Heart right ventricle (tissue), 16 donors: ENCODE results near the gene OR4D9. TPM values are rescaled to one million over a fixed set of nuclear protein-coding genes. Genes with fewer than 3 reads are reported as not detected.

Source experiments
- ATAC-seq, 8 donors: fragments of 200-7000 bp; cut with Tn5 transposase; one replicate each; pipeline ENCODE4 v1.9.1; 2020; ENCODE audit warnings: mild to moderate bottlenecking in 8 of 8, moderate library complexity in 8 of 8, moderate number of reproducible peaks in 1 of 8
- DNase-seq, 2 donors: peaks; one replicate each; pipeline ENCODE4 v3.0.0-alpha.2; 2020
- H3K27ac ChIP-seq, 10 donors: fragments of 200-600 bp; sonication (generic) in 2 of 10; one replicate each; pipeline versions ENCODE4 v1.5.0 to v1.8.0; 2020 to 2022; ENCODE audit warnings: mild to moderate bottlenecking in 3 of 10
- H3K27me3 ChIP-seq, 7 donors: fragments of 200-600 bp; one replicate each; pipeline ENCODE4 v1.8.0; 2021 to 2022; ENCODE audit warnings: mild to moderate bottlenecking in 2 of 7
- H3K36me3 ChIP-seq, 9 donors: fragments of 200-600 bp; sonication (generic) in 1 of 9; one replicate each; pipeline versions ENCODE4 v1.5.0 to v1.8.0; 2020 to 2022; ENCODE audit warnings: mild to moderate bottlenecking in 2 of 9
- H3K4me1 ChIP-seq, 9 donors: fragments of 200-600 bp; sonication (generic) in 1 of 9; one replicate each; pipeline versions ENCODE4 v1.5.0 to v1.8.0; 2020 to 2022; ENCODE audit warnings: mild to moderate bottlenecking in 4 of 9
- H3K4me3 ChIP-seq, 10 donors: fragments of 200-600 bp; sonication (generic) in 2 of 10; one replicate each; pipeline versions ENCODE4 v1.5.0 to v1.8.0; 2020 to 2022; ENCODE audit warnings: mild to moderate bottlenecking in 7 of 10, moderate library complexity in 2 of 10
- H3K9me3 ChIP-seq, 11 donors: fragments of 200-600 bp in 10 of 11; sonication (generic) in 2 of 11; one replicate each; pipeline versions ENCODE4 v1.5.0 to v1.8.0; 2013 to 2022; ENCODE audit warnings: mild to moderate bottlenecking in 2 of 11, control low read depth in 1 of 11, moderate library complexity in 1 of 11
- CTCF ChIP-seq, 9 donors: fragments of 200-600 bp; sonication (generic) in 2 of 9; IDR thresholded peaks; one replicate each; pipeline versions ENCODE4 v1.5.0 to v1.8.0; 2021 to 2022; ENCODE audit warnings: antibody characterized with exemption in 9 of 9, mild to moderate bottlenecking in 5 of 9, moderate library complexity in 1 of 9
- WGBS, 2 donors: extraction: QIAGEN DNeasy Blood & Tissue Kit; methylation state at CpG; one replicate each; pipeline ENCODE4 v1.1.7; 2013; ENCODE audit warnings: inconsistent platforms in 1 of 2; 5-methylcytosine and 5-hydroxymethylcytosine counted together
- intact Hi-C, 10 donors: fragments of 100-400 bp; cut with DNase I; formaldehyde crosslinking; loops; one replicate each; pipeline versions ENCODE4 v1.11.1 to v1.14.2; 2022
- polyA plus RNA-seq, 2 donors: library from polyadenylated mRNA; stranded (reverse); fragments of 200-250 nt; gene quantifications; one replicate each; pipeline ENCODE4 v1.2.3, GENCODE V29; 2013
- total RNA-seq, 10 donors: library from RNA; stranded (reverse); fragmentation: NEBNext Ultra II Directional in 3 of 10; extraction: Animal tissue kit (Norgen Biotek cat#: 25700) in 3 of 10; gene quantifications; one replicate each; pipeline versions ENCODE4 v1.2.1 to v1.2.4, GENCODE V29; 2021 to 2023
- donor health status: Arrhythmogenic right ventricular cardiomyopathy.
- donor health status: ischemic (EF 13 %, LVEDD 7.1; RV severe dilation, severe dysfunction).
- donor health status: healthy with polysubstance abuse.
- donor health status: DM: no; HTN: yes; CAD: no.
- donor health status: DM: no; HTN: no; CAD: no.
- donor health status: ischemic (EF 25% LVEDD 6.9; RV normal size, moderate dysfunction).
- donor health status: ischemic (EF 25% LVEDD 5.7; RV mildly dilated, moderate dysfunction).
- donor health status: healthy.
- donor health status: DM: yes; HTN: yes; CAD: no.
- donor health status: Ischemic cardiomyopathy.
- donor health status: ischemic (EF 35%, LVEDD 5.7; RV mildly dilated, moderate dysfunction).
- donor health status: nonischemic (EF 11% LVEDD 7.7; RV severe dilation, severe dysfunction).
- donor health status: DM: yes; HTN: yes; CAD: no.
- donor health status: PGD.
- donor health status: ischemic (EF 29% LVEDD 5.4; RV normal size, mild dysfunction).
- donor health status: nonischemic (EF 23%, LVEDD 6.1; RV moderate dilation, normal function).

OR4D9 gene
- total and polyA plus RNA-seq, 12 donors: not detected

GRCh38 chr11:59550842-59551658 is 39.7 kb downstream of the OR4D9 start:
- intact Hi-C loops: loop anchor here in 4 of 10 donors (5.0 to 10.0 kb wide), 4 partner anchors 66 to 976 kb away; partner anchors contain the start of genes PATL1 (in 3 of the 4), LPXN (in 1 of the 4), OSBP (in 1 of the 4) and ZFP91 (in 1 of the 4)
- ATAC-seq (peak; percentile 69 to 87 (median 82)), DNase-seq (peak; percentile 55 to 77)
- TF ChIP-seq CTCF (IDR thresholded peaks at IDR 0.05): no peak
- peak overlapping the region; percentile 37 to 85 (median 78) for H3K27ac ChIP-seq
- H3K4me3 ChIP-seq: peak overlapping the region; percentile 2 to 61 (median 50)
- peaks cover 0 to 46% (median 15%) of the 10 kb centered on the region in 9 donors for H3K4me1 ChIP-seq
- H3K9me3 ChIP-seq: no peaks in the 10 kb centered on the region
- WGBS, 2 donors: 1% methylated on average over 34 of the region's 34 CpGs
- no peaks in the 10 kb centered on the region for H3K27me3 ChIP-seq
- no peaks in the 10 kb centered on the region for H3K36me3 ChIP-seq

GRCh38 chr11:59551659-59552521 is 40.6 kb downstream of the OR4D9 start:
- intact Hi-C loops: loop anchor here in 4 of 10 donors (5.0 to 10.0 kb wide), 4 partner anchors 65 to 977 kb away; partner anchors contain the start of genes PATL1 (in 3 of the 4), LPXN (in 1 of the 4), OSBP (in 1 of the 4) and ZFP91 (in 1 of the 4)
- no peak for TF ChIP-seq CTCF (IDR thresholded peaks at IDR 0.05)
- Histone ChIP-seq H3K27ac (peak overlapping the region in 9 of 10 donors; percentile 37 to 85 (median 83)), H3K27me3 (no peaks in the 10 kb centered on the region), H3K4me3 (peak overlapping the region; percentile 2 to 61 (median 50)), H3K36me3 (no peaks in the 10 kb centered on the region), H3K4me1 (peaks cover 0 to 55% (median 24%) of the 10 kb centered on the region in 9 donors), H3K9me3 (no peaks in the 10 kb centered on the region)
- ATAC-seq (peak in 4 of 8 donors; percentile 25 to 54 (median 38)), DNase-seq (peak in 1 of 2 donors; percentile 36)
- 23 to 28% methylated on average over 30 of the region's 30 CpGs for WGBS, 2 donors

- TF ChIP-seq CTCF (IDR thresholded peaks at IDR 0.05): no peak
- no peak for ATAC-seq
- Histone ChIP-seq H3K27ac (no peak overlapping the region), H3K9me3 (no peaks in the 10 kb centered on the region), H3K36me3 (no peaks in the 10 kb centered on the region), H3K27me3 (no peaks in the 10 kb centered on the region), H3K4me1 (peaks cover 0 to 52% (median 23%) of the 10 kb centered on the region in 9 donors), H3K4me3 (no peak overlapping the region)
- intact Hi-C loops: loop anchor here in 4 of 10 donors (5.0 to 10.0 kb wide), 4 partner anchors 64 to 978 kb away; partner anchors contain the start of genes PATL1 (in 3 of the 4), LPXN (in 1 of the 4), OSBP (in 1 of the 4) and ZFP91 (in 1 of the 4)
- DNase-seq: no peak
- 41 to 64% methylated on average over 2 of the region's 2 CpGs for WGBS, 2 donors
These were observed 41.5 kb downstream of the OR4D9 start for GRCh38 chr11:59552844-59553243.

- WGBS, 2 donors: 96 to 97% methylated on average over 21 of the region's 21 CpGs
- intact Hi-C loops: loop anchor here in 4 of 10 donors (5.0 to 10.0 kb wide), 4 partner anchors 64 to 979 kb away; partner anchors contain the start of genes PATL1 (in 3 of the 4), LPXN (in 1 of the 4), OSBP (in 1 of the 4) and ZFP91 (in 1 of the 4)
- Histone ChIP-seq H3K4me3 (no peak overlapping the region), H3K27ac (no peak overlapping the region), H3K9me3 (no peaks in the 10 kb centered on the region), H3K36me3 (no peaks in the 10 kb centered on the region), H3K27me3 (no peaks in the 10 kb centered on the region), H3K4me1 (peaks cover 0 to 49% (median 20%) of the 10 kb centered on the region in 9 donors)
- no peak for TF ChIP-seq CTCF (IDR thresholded peaks at IDR 0.05)
- DNase-seq (no peak), ATAC-seq (no peak)
These were observed 42.0 kb downstream of the OR4D9 start for GRCh38 chr11:59553323-59553722.
